ENCODE data around the gene FBXO28.
"Not testable (repeated sequence)": the region's sequence is repeated elsewhere in the genome, so short reads cannot be mapped to it uniquely, and the experiment has no call there.

FBXO28 gene

GRCh38 chr1:224192082-224192788 lies 78.3 kb downstream of the FBXO28 start:
- no peak for DNase-seq

DNA sequence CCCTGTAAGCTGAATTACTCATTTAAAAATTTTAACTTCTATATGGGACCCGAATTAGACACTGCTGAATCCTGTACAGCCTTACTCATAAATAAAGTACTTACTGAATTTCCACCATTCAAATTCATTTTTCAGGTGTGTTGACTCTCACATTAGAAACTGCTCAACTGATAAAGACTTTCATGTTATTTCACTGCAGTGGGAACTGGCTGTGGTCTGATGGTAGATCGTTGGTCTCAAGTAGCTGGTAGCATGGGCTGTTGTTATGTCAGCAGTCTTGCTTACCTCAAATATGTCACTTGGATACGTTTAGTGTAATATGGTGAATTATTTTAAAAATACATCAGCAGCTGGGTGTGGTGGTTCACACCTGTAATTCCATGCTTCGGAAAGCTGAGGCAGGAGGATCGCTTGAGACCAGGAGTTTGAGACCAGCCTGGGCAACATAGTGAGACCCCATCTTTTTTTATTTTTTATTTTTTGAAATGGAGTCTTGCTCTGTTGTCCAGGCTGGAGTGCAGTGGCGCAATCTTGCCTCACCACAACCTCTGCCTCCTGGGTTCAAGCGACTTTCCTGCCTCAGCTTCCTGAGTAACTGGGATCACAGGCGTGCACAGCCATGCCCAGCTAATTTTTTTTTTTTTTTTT lies 79.5 kb downstream of the FBXO28 start:
- no peak for DNase-seq

GRCh38 chr1:224196813-224197600 lies 83.1 kb downstream of the FBXO28 start:
- no peak for DNase-seq

DNA sequence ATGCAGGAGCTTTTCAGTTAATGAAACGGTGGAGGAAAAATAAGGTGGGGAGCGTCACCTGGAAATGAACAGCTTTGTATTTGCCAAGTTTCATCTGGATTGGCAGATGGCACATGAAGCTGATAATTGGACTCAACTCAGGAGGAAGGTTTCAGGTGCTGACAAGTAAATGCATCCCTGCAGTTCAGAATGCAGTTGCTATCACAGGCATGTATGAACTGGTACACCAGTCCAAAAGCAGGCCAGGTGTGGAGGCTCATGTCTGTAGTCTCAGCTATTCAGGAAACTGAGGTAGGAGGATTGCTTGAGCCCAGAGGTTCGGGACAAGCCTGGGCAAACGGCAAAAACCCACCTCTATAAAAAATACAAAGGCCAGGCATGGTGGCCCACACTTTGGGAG lies 84.7 kb downstream of the FBXO28 start:
- no peak for DNase-seq

GRCh38 chr1:224199679-224200078 lies 85.8 kb downstream of the FBXO28 start:
- DNase-seq: no peak

- no peak for DNase-seq
Observed at GRCh38 chr1:224201383-224201782, 87.5 kb downstream of the FBXO28 start.

- no peak for DNase-seq
Observed at GRCh38 chr1:224201853-224202252, 87.9 kb downstream of the FBXO28 start.

- peak; percentile 47 for DNase-seq
Observed at GRCh38 chr1:224203243-224204016, 89.5 kb downstream of the FBXO28 start.

DNA sequence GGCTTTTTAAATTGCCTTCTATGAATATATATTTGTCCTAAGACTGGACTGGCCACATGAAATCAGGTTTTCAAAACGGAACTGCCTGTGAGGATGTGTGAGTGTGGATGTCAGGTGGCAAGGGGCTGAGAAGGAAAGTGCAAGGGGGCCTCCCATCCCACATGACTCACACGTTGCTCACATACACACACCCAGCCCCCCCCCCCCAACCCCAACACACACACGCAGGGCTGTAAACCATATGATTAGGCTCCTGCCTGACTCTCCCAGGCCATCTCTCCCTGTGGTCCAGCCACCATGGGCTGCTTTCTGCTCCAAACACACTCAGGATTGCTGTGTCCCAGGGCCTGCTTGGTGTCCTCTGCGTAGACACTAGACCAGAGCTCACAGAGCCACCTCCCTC lies 91.5 kb downstream of the FBXO28 start:
- DNase-seq: peak; percentile 39

- DNase-seq: not testable (repeated sequence)
Observed at GRCh38 chr1:224205931-224206538, 92.1 kb downstream of the FBXO28 start.

- DNase-seq: peak; percentile 29
Observed at GRCh38 chr1:224211206-224211962, 97.5 kb downstream of the FBXO28 start.
